ENCODE measurements around the gene CLEC1B. TPM values are rescaled to one million over a fixed set of nuclear protein-coding genes. Genes with fewer than 3 reads are reported as not detected.

Gene CLEC1B
- total RNA-seq = not detected in 2 replicates

DNA sequence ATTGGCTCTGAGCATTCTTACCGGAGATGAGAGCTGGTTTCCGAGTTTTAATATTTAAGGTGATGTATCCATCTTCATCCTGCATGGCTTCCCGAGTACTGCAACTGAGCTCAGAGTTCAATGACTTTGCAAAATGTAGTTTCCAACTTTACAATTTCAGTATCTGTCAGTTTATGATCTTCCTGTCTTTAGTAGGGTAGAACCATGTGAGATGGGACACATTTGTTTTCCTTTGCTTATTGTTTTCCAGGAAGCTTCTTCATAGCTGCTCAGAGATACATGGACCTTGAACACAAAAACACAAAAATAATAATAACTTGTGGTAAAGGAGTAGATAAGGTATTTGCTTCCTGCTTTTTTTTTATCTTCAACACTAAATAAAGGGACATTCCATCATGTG lies at the start of gene CLEC1B:
CLEC1B (minus strand) TSS at position 106 of the 400 bp plus-strand sequence; CDS start at position 85, 21 bp downstream.
- no peak within 1 kb of the TSS for H3K4me3 ChIP-seq (ENCODE audit: low read depth, low read length)
- DNase-seq (ENCODE audit: low read depth) = no peak
- H3K27me3 ChIP-seq (ENCODE audit: control insufficient read depth, insufficient read depth, low read length) = peaks cover 2% of the 10 kb centered on the region
- TF ChIP-seq, protein P1, sequence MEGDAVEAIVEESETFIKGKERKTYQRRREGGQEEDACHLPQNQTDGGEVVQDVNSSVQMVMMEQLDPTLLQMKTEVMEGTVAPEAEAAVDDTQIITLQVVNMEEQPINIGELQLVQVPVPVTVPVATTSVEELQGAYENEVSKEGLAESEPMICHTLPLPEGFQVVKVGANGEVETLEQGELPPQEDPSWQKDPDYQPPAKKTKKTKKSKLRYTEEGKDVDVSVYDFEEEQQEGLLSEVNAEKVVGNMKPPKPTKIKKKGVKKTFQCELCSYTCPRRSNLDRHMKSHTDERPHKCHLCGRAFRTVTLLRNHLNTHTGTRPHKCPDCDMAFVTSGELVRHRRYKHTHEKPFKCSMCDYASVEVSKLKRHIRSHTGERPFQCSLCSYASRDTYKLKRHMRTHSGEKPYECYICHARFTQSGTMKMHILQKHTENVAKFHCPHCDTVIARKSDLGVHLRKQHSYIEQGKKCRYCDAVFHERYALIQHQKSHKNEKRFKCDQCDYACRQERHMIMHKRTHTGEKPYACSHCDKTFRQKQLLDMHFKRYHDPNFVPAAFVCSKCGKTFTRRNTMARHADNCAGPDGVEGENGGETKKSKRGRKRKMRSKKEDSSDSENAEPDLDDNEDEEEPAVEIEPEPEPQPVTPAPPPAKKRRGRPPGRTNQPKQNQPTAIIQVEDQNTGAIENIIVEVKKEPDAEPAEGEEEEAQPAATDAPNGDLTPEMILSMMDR (IDR thresholded peaks at IDR 0.05; ENCODE audit: insufficient read depth, low read length, poor library complexity, severe bottlenecking) = no peak
- H3K36me3 ChIP-seq (ENCODE audit: control insufficient read depth, insufficient read depth, low read length) = no peaks in the 10 kb centered on the region

DNA sequence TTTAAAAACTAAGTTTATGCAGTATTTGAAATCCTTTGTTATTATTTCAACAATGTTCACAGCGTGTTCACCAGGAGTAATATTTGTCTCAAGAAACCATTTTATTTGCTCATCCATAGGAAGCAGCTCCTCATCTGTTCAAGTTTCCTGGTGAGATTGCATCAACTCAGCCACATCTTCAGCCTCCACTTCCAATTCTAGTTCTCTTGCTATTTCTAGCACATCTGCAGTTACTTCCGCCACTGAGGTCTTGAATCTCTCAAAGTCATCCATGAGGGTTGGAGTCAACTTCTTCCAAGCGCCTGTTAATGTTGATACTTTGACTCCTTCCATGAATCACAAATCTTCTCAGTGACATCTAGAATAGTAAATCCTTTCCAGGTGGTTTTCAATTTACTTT lies 49.6 kb upstream of the CLEC1B start:
- Histone ChIP-seq H3K36me3 (ENCODE audit: control insufficient read depth, insufficient read depth, low read length) (no peaks in the 10 kb centered on the region), H3K4me3 (ENCODE audit: low read depth, low read length) (no peak overlapping the region), H3K27me3 (ENCODE audit: control insufficient read depth, insufficient read depth, low read length) (no peaks in the 10 kb centered on the region)
- DNase-seq (ENCODE audit: low read depth) = no peak
- TF ChIP-seq, protein P1 (IDR thresholded peaks at IDR 0.05; ENCODE audit: insufficient read depth, low read length, poor library complexity, severe bottlenecking) = no peak

DNA sequence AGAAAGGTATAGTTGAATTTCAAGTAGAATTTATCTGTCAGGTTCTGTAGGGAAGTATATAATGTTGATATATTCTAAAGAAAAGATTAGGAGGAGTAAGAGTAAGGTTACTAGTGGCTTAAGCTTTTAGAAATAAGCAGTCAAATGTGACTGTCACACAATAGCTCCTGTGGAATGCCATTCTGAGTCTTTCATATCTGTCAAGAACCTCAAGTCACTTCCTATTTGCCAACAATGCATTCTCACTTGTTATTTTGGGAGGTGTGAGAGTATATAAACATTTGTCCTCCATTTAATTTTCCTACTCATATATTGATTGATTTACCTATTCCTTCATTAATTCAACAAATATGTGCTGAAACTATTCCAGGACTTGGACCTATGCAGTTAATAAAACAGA lies 43.2 kb upstream of the CLEC1B start:
- Histone ChIP-seq H3K4me3 (ENCODE audit: low read depth, low read length) (no peak overlapping the region), H3K36me3 (ENCODE audit: control insufficient read depth, insufficient read depth, low read length) (no peaks in the 10 kb centered on the region), H3K27me3 (ENCODE audit: control insufficient read depth, insufficient read depth, low read length) (no peaks in the 10 kb centered on the region)
- TF ChIP-seq, protein P1 (IDR thresholded peaks at IDR 0.05; ENCODE audit: insufficient read depth, low read length, poor library complexity, severe bottlenecking) = no peak
- no peak for DNase-seq (ENCODE audit: low read depth)

DNA sequence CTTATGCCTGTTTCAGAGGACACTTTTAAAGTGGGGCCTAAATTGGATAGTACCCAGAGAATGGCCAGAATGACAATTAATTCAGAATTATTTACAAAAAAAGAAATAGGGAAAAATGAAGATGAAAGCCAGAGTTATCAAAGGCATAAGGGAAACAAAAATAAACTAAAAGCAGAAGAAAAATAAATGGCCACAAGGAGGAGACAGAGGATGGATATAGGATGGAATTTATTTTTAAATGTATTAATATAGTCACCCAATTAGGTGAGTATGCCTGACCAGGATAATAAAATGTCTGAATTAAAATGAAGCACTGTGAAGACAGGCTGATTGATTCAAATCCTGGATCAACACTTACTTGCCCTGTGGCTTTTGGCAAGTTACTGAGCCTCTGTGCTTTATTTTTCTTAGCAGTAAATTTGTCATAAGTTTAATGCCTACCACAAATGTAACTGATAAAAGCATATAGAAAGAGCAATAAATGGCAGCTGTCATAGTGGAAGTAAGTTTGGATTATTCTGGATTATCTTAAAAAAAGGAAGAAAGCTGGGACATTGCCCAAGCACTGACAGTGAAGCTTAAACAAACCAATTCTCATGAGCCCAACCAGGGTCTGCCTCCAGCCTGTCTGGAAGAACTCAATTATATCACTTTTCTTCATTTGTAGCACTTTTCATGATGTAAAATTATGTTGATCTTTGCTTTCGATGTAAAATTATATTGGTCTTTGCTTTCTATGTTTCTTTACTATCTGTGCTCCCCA lies 35.0 kb upstream of the CLEC1B start:
- no peaks in the 10 kb centered on the region for H3K27me3 ChIP-seq (ENCODE audit: control insufficient read depth, insufficient read depth, low read length)
- DNase-seq (ENCODE audit: low read depth) = no peak
- TF ChIP-seq, protein P1 (IDR thresholded peaks at IDR 0.05; ENCODE audit: insufficient read depth, low read length, poor library complexity, severe bottlenecking) = peak; percentile 18
- H3K4me3 ChIP-seq (ENCODE audit: low read depth, low read length) = no peak overlapping the region
- no peaks in the 10 kb centered on the region for H3K36me3 ChIP-seq (ENCODE audit: control insufficient read depth, insufficient read depth, low read length)

DNA sequence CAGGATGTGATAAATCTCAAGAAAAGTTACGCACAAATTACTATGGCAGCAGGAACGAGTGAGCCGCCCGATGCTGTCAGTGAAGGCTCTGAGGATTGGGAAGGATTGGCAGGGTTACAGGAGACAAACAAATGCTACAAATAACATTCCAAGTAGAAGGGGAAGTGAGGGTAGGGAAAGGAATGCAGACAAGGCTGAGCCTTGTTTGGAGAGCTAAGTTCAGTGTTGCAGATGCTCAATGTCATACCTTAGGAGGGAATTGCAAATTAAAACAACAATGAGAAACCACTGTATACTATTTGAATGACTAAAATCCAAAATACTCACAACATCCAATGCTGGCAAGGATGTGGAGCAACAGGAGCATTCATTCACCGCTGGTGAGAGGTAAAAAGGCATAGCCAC lies 32.9 kb upstream of the CLEC1B start:
- Histone ChIP-seq H3K36me3 (ENCODE audit: control insufficient read depth, insufficient read depth, low read length) (no peaks in the 10 kb centered on the region), H3K4me3 (ENCODE audit: low read depth, low read length) (no peak overlapping the region), H3K27me3 (ENCODE audit: control insufficient read depth, insufficient read depth, low read length) (no peaks in the 10 kb centered on the region)
- TF ChIP-seq, protein P1 (IDR thresholded peaks at IDR 0.05; ENCODE audit: insufficient read depth, low read length, poor library complexity, severe bottlenecking) = no peak
- DNase-seq (ENCODE audit: low read depth) = peak; percentile 5

DNA sequence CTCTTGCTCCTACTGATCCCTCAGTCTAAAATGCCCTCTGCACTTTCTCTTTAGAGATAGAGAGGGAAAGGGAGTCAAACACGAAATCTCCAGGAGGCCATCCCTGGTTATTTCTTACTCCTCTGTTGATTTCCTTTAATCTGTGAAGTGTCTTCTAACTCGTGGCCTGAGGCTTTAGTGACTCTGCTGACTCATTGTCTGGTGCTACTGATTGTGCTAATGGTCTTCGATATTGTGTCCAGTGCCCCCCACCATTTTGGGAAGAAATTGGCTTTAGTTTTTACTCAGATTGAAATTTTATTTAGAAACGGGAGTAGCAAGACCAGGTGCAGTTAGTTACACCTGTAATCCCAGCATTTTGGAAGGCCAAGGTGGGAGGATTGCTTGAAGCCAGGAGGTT lies 32.4 kb upstream of the CLEC1B start:
- Histone ChIP-seq H3K27me3 (ENCODE audit: control insufficient read depth, insufficient read depth, low read length) (no peaks in the 10 kb centered on the region), H3K36me3 (ENCODE audit: control insufficient read depth, insufficient read depth, low read length) (no peaks in the 10 kb centered on the region), H3K4me3 (ENCODE audit: low read depth, low read length) (no peak overlapping the region)
- TF ChIP-seq, protein P1 (IDR thresholded peaks at IDR 0.05; ENCODE audit: insufficient read depth, low read length, poor library complexity, severe bottlenecking) = no peak
- no peak for DNase-seq (ENCODE audit: low read depth)
